HepG2 (cell line): ENCODE results near the gene NDC80. TPM values are rescaled to one million over a fixed set of nuclear protein-coding genes. Genes with fewer than 3 reads are reported as not detected.

Experiments used
- MED8 ChIP-seq: sonication (generic); formaldehyde crosslinking; IDR thresholded peaks from 2 replicates; pipeline ENCODE4 v1.8.1; 2023; ENCODE audit warnings: mild to moderate bottlenecking, missing genetic modification reagents; ENCODE audit not compliant: insufficient replicate concordance
- MYC ChIP-seq: sonication (generic); formaldehyde crosslinking; IDR thresholded peaks from 2 replicates; pipeline ENCODE4 v1.9.0; 2021; ENCODE audit warnings: missing genetic modification reagents, borderline replicate concordance
- NFATC3 ChIP-seq: sonication (generic); formaldehyde crosslinking; IDR thresholded peaks from 2 replicates; pipeline ENCODE4 v1.5.1; 2020; ENCODE audit warnings: mild to moderate bottlenecking, missing genetic modification reagents
- NFIB ChIP-seq: sonication (generic); formaldehyde crosslinking; IDR thresholded peaks from 2 replicates; pipeline ENCODE4 v1.9.0; 2021; ENCODE audit warnings: missing genetic modification reagents, mild to moderate bottlenecking, borderline replicate concordance
- RAD21 ChIP-seq: fragments of 450-650 bp; formaldehyde crosslinking; IDR thresholded peaks from 2 replicates; pipeline ENCODE4 v1.5.0; 2020; ENCODE audit warnings: mild to moderate bottlenecking
- SMAD9 ChIP-seq: sonication (generic); formaldehyde crosslinking; IDR thresholded peaks from 2 replicates; pipeline ENCODE4 v1.5.1; 2020; ENCODE audit warnings: mild to moderate bottlenecking, missing genetic modification reagents
- TMF1 ChIP-seq: sonication (generic); formaldehyde crosslinking; IDR thresholded peaks from 2 replicates; pipeline ENCODE4 v1.8.1; 2022; ENCODE audit warnings: low read depth, missing genetic modification reagents
- U2AF2 ChIP-seq: fragments of 200-400 bp; formaldehyde crosslinking; IDR thresholded peaks from 2 replicates; pipeline ENCODE4 v1.6.1; 2017; ENCODE audit warnings: low read depth, mild to moderate bottlenecking, low read length
- YY1 ChIP-seq: IDR thresholded peaks from 2 replicates; pipeline ENCODE4 v1.6.1; 2011; ENCODE audit warnings: low read length, low read depth, moderate library complexity, mild to moderate bottlenecking; ENCODE audit not compliant: insufficient read depth, insufficient replicate concordance
- ZBTB8A ChIP-seq: sonication (generic); formaldehyde crosslinking; IDR thresholded peaks from 2 replicates; pipeline ENCODE4 v1.4.0; 2020; ENCODE audit warnings: mild to moderate bottlenecking, low read depth, missing genetic modification reagents, borderline replicate concordance
- ZFX ChIP-seq: sonication (generic); formaldehyde crosslinking; IDR thresholded peaks from 2 replicates; pipeline ENCODE4 v1.4.0; 2020; ENCODE audit warnings: mild to moderate bottlenecking, low read depth, missing genetic modification reagents, moderate library complexity
- ZFY ChIP-seq: sonication (generic); formaldehyde crosslinking; IDR thresholded peaks from 2 replicates; pipeline ENCODE4 v1.4.0; 2020; ENCODE audit warnings: missing genetic modification reagents
- ZNF138 ChIP-seq: sonication (generic); formaldehyde crosslinking; IDR thresholded peaks from 2 replicates; pipeline ENCODE4 v1.5.0; 2020; ENCODE audit warnings: mild to moderate bottlenecking, low read depth, missing genetic modification reagents
- ZNF788 ChIP-seq: sonication (generic); formaldehyde crosslinking; IDR thresholded peaks from 2 replicates; pipeline ENCODE4 v1.5.0; 2020; ENCODE audit warnings: mild to moderate bottlenecking, missing genetic modification reagents, borderline replicate concordance
- ZNF891 ChIP-seq: sonication (generic); formaldehyde crosslinking; IDR thresholded peaks from 2 replicates; pipeline ENCODE4 v1.5.0; 2020; ENCODE audit warnings: mild to moderate bottlenecking, missing genetic modification reagents
- polyA plus RNA-seq, 8 experiments: library from polyadenylated mRNA; depleted of rRNA in 3 of 8; stranded (reverse) in 7 of 8; unstranded in 1 of 8; fragments of >200 nt; fragmentation: Illumina TruSeq in 4 of 8; extraction: Trizol in 4 of 8; gene quantifications; 2 replicates each; pipeline versions ENCODE4 v1.2.1 to v1.2.3, GENCODE V29; 2011 to 2016; ENCODE audit warnings: low read depth in 4 of 8, missing spikeins in 1 of 8, mixed read lengths in 1 of 8; ENCODE audit not compliant: insufficient read depth in 1 of 8
- total RNA-seq, 5 experiments: library from RNA; depleted of rRNA; stranded (reverse); fragments of >200 nt; fragmentation: Illumina TruSeq; extraction: Trizol; gene quantifications; 2 replicates each; pipeline ENCODE4 v1.2.3, GENCODE V29; 2016; ENCODE audit warnings: low read depth in 1 of 5
- TF ChIP-seq, protein P1 (sequence below): sonication (generic); formaldehyde crosslinking; IDR thresholded peaks from 2 replicates; pipeline ENCODE4 v1.4.0; 2020; ENCODE audit warnings: missing genetic modification reagents; ENCODE audit errors: not compliant biosample characterization
- TF ChIP-seq, protein P2 (sequence below): sonication (generic); formaldehyde crosslinking; IDR thresholded peaks from 2 replicates; pipeline ENCODE4 v1.8.1; 2022; ENCODE audit warnings: mild to moderate bottlenecking, missing genetic modification reagents
- TF ChIP-seq, protein P3 (sequence below): sonication (generic); formaldehyde crosslinking; conservative IDR thresholded peaks from 2 replicates; pipeline ENCODE4 v1.8.1; 2023; ENCODE audit warnings: missing genetic modification reagents
- TF ChIP-seq, protein P4 (sequence below), 2 experiments: sonication (generic) in 1 of 2; formaldehyde crosslinking in 1 of 2; IDR thresholded peaks; 2 replicates each; pipeline versions ENCODE4 v1.4.0 to v1.6.1; 2018 to 2020; ENCODE audit warnings: missing genetic modification reagents in 2 of 2, borderline replicate concordance in 1 of 2, low read depth in 1 of 2, mild to moderate bottlenecking in 1 of 2, missing biosample characterization in 1 of 2
- TF ChIP-seq, protein P5 (sequence below): sonication (generic); formaldehyde crosslinking; IDR thresholded peaks from 2 replicates; pipeline ENCODE4 v1.8.0; 2022; ENCODE audit warnings: low read depth, missing genetic modification reagents
- TF ChIP-seq, protein P6 (sequence below): sonication (generic); formaldehyde crosslinking; conservative IDR thresholded peaks from 2 replicates; pipeline ENCODE4 v1.4.0; 2020; ENCODE audit warnings: missing genetic modification reagents

Gene NDC80
- total and polyA plus RNA-seq, 2 of the 13 experiments (the other 11 are each of a cell fraction or from before 2014, with no cell fraction given) = 9.6 to 33.0 TPM

DNA sequence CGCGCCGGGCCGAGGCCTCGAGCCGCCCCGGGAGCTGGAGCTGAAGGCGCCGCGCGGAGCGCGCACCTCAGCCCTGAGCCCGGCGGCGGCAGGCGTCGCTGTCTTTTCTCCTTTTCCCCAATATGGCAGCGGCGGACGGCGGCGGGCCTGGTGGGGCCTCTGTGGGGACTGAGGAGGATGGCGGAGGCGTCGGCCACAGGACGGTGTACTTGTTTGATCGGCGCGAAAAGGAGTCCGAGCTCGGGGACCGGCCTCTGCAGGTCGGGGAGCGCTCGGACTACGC lies 84.5 kb downstream of the NDC80 start (continued):
- TF ChIP-seq, protein P1, sequence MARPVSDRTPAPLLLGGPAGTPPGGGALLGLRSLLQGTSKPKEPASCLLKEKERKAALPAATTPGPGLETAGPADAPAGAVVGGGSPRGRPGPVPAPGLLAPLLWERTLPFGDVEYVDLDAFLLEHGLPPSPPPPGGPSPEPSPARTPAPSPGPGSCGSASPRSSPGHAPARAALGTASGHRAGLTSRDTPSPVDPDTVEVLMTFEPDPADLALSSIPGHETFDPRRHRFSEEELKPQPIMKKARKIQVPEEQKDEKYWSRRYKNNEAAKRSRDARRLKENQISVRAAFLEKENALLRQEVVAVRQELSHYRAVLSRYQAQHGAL = no peak
- TF ChIP-seq ZNF788 (CRISPR knock-in tag) = 0 out of 2 replicates have a peak, but pooled peaks have one; percentile 15
- TF ChIP-seq, protein P2, sequence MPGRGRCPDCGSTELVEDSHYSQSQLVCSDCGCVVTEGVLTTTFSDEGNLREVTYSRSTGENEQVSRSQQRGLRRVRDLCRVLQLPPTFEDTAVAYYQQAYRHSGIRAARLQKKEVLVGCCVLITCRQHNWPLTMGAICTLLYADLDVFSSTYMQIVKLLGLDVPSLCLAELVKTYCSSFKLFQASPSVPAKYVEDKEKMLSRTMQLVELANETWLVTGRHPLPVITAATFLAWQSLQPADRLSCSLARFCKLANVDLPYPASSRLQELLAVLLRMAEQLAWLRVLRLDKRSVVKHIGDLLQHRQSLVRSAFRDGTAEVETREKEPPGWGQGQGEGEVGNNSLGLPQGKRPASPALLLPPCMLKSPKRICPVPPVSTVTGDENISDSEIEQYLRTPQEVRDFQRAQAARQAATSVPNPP (CRISPR knock-in tag) = 0 out of 2 replicates have a peak, but pooled peaks have one; percentile 38
- no peak for TF ChIP-seq ZBTB8A (CRISPR knock-in tag)
- TF ChIP-seq, protein P3, sequence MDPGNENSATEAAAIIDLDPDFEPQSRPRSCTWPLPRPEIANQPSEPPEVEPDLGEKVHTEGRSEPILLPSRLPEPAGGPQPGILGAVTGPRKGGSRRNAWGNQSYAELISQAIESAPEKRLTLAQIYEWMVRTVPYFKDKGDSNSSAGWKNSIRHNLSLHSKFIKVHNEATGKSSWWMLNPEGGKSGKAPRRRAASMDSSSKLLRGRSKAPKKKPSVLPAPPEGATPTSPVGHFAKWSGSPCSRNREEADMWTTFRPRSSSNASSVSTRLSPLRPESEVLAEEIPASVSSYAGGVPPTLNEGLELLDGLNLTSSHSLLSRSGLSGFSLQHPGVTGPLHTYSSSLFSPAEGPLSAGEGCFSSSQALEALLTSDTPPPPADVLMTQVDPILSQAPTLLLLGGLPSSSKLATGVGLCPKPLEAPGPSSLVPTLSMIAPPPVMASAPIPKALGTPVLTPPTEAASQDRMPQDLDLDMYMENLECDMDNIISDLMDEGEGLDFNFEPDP (CRISPR knock-in tag) = no peak
- no peak for TF ChIP-seq SMAD9 (CRISPR knock-in tag)
- no peak for TF ChIP-seq NFATC3 (CRISPR knock-in tag)
- TF ChIP-seq TMF1 (CRISPR knock-in tag) = peak; percentile 5; the same call in 1 of the 2 replicates
- peak; percentile 2; the same call in 1 of the 2 replicates for TF ChIP-seq ZNF891 (CRISPR knock-in tag)
- peak; percentile 67 for TF ChIP-seq YY1
- no peak for TF ChIP-seq MED8
- TF ChIP-seq, protein P4, sequence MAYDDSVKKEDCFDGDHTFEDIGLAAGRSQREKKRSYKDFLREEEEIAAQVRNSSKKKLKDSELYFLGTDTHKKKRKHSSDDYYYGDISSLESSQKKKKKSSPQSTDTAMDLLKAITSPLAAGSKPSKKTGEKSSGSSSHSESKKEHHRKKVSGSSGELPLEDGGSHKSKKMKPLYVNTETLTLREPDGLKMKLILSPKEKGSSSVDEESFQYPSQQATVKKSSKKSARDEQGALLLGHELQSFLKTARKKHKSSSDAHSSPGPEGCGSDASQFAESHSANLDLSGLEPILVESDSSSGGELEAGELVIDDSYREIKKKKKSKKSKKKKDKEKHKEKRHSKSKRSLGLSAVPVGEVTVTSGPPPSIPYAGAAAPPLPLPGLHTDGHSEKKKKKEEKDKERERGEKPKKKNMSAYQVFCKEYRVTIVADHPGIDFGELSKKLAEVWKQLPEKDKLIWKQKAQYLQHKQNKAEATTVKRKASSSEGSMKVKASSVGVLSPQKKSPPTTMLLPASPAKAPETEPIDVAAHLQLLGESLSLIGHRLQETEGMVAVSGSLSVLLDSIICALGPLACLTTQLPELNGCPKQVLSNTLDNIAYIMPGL (CRISPR knock-in tag; IDR thresholded peaks at IDR 0.05; ENCODE audit: borderline replicate concordance in 1 of 2, low read depth in 1 of 2) = 0 out of 4 replicates have a peak, but pooled peaks of 1 of the 2 experiments have one; percentile 16
- TF ChIP-seq ZNF138 = peak; percentile 46; the same call in 1 of the 2 replicates
- TF ChIP-seq, protein P5, sequence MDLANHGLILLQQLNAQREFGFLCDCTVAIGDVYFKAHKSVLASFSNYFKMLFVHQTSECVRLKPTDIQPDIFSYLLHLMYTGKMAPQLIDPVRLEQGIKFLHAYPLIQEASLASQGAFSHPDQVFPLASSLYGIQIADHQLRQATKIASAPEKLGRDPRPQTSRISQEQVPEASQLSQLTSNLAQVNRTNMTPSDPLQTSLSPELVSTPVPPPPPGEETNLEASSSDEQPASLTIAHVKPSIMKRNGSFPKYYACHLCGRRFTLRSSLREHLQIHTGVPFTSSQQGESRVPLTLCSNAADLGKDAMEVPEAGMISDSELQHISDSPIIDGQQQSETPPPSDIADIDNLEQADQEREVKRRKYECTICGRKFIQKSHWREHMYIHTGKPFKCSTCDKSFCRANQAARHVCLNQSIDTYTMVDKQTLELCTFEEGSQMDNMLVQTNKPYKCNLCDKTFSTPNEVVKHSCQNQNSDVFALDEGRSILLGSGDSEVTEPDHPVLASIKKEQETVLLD (CRISPR knock-in tag) = peak; percentile 26; the same call in 1 of the 2 replicates
- TF ChIP-seq ZFX = peak; percentile 66
- TF ChIP-seq NFIB (CRISPR knock-in tag) = no peak
- peak; percentile 27; the same call in 1 of the 2 replicates for TF ChIP-seq MYC (CRISPR knock-in tag)
- TF ChIP-seq U2AF2 = no peak
- 0 out of 2 replicates have a peak, but pooled peaks have one; percentile 7 for TF ChIP-seq RAD21
- TF ChIP-seq, protein P6, sequence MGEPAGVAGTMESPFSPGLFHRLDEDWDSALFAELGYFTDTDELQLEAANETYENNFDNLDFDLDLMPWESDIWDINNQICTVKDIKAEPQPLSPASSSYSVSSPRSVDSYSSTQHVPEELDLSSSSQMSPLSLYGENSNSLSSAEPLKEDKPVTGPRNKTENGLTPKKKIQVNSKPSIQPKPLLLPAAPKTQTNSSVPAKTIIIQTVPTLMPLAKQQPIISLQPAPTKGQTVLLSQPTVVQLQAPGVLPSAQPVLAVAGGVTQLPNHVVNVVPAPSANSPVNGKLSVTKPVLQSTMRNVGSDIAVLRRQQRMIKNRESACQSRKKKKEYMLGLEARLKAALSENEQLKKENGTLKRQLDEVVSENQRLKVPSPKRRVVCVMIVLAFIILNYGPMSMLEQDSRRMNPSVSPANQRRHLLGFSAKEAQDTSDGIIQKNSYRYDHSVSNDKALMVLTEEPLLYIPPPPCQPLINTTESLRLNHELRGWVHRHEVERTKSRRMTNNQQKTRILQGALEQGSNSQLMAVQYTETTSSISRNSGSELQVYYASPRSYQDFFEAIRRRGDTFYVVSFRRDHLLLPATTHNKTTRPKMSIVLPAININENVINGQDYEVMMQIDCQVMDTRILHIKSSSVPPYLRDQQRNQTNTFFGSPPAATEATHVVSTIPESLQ = no peak
- peak; percentile 74 for TF ChIP-seq ZFY (CRISPR knock-in tag)
